NCI-H146 treated with DMSO at 0.1 percent for 48 hours (cell line): ENCODE data around the gene FOXO1.

Experiments
- DNase-seq: peaks from one replicate; lab custom pipeline; 2025; ENCODE audit not compliant: unreplicated experiment; lab: John Stamatoyannopoulos, UW

Gene FOXO1

DNA sequence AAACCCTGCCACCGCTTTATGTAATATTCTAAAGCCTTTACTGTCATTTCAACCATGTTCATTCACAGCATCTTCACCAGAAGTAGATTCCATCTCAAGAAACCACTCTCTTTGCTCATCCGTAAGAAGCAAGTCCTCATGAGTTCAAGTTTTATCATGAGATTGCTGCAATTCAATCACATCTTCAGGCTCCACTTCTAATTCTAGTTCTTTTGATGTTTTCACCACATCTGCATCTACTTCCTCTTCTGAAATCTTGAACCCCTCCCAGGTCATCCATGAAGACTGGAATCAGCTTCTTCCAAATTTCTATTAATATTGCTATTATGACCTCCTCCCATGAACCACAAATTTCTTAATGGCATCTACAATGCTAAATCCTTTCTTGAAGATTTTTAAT is 83.9 kb downstream of the FOXO1 start:
- DNase-seq: no peak

DNA sequence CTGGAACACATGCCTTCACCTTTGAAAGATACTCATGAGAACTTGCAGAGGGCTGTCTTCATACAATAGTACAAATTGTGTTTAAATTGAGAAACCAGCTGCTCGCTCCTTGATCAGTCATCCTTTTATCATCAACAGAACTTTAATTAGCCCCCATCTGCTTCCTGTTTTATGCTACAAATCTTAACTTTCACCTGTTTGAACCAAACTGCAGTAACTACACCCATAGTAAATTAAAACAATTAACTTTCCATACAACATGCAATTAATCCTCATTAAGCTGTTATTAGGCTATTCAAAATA is 85.2 kb downstream of the FOXO1 start:
- no peak for DNase-seq

DNA sequence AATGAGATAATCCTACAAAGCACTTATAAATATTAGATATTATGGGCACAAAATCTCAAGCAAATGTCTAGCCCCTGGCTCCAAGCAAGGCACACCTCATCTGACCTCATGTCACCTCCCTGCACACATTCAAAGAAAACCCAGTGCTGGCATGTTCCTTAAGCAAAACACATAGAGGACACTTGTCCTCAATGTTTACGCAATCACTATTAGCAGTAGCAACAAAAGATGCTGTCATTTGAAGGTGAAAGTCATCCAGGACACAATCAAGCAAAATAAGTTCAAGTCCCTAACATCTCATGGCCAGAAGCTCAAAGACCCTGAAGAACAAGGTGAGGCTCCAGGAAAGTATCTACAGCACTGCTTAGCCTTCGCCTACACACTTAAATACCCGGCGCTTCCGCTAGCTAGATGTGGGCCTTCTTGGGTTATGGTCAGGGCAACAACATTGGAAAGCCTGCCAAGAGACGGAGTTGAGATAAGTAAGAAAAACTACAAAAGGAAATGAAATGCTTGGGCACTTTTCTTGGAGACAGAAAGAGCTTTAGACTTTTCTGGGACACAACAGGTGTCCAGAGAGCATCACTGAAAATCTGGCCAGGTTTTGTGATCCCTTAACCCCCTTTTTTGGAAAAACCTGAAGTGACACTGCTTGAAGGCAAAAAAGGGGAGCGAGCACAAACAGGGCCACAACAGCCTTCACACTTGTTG is 85.7 kb downstream of the FOXO1 start:
- DNase-seq: no peak

- no peak for DNase-seq
These were observed 86.9 kb downstream of the FOXO1 start for GRCh38 chr13:40579535-40579934.

DNA sequence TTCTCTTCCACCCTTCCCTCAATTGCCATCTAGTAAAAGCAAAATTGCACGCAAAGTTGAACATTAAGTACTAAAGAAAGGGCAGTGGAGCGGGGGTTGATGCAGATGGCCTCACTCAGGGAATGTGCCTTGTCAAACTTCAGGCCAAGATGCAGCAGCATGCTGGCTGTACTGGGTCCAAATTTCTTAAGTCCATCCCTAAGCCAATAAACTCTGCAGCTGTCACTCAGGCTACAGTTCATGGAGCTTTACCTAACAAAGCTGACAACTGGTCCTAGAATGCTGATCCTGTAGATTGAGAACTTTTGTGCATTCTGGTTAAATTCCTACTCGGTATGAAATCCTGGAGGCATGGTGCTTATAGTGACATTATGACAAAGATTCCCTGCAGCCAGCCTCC is 88.4 kb downstream of the FOXO1 start:
- no peak for DNase-seq

DNA sequence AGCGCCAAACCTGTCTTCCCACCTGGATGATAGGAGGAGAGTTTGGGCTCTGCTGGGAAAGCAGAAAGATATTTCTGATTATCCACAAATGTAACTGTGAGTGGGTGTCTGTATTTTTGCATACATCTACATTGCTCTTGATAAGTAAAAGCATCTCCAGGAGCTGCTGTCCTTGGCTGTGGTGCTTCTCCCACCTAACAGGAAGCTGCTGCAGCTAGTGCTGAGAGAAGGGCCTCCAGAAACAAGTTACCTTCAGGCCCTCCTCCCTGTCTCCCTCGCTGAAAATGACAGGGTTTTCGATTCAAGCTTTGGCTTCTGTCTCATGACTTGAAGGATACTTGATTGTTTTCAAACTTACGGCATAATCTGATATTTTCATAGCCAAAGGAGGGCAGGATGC is 90.1 kb downstream of the FOXO1 start:
- no peak for DNase-seq

GRCh38 chr13:40572961-40573360 is 93.5 kb downstream of the FOXO1 start:
- DNase-seq: no peak

DNA sequence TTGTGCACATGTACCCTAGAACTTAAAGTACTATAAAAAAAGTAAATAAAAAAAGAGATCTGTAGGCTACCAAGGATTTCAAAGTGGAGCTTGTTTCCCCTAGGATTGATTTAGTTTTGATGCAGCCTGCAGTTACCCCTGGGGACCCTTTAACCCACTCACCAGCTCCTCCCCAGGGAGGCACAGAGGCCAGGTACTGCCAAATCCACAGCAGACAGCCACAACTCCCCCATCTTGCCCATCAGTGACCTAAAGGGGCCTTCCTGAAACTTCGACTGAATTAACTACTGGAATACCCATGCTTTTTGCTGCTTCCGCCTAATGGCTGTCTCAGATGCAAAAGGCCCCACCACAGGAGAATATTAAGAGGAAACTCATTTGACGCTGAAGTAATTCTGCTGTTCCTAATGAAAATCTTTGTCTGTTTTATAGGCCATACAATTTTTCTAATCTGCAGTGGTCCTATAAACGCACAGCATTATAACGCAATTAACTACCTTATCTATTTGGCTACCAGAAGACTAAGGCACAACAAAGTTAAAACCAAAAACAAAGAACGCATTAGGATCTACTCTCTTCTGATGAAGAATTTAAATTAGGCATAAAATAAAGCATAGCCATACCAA is 95.0 kb downstream of the FOXO1 start:
- no peak for DNase-seq

- DNase-seq: no peak
These were observed 95.5 kb downstream of the FOXO1 start for GRCh38 chr13:40570930-40571329.

DNA sequence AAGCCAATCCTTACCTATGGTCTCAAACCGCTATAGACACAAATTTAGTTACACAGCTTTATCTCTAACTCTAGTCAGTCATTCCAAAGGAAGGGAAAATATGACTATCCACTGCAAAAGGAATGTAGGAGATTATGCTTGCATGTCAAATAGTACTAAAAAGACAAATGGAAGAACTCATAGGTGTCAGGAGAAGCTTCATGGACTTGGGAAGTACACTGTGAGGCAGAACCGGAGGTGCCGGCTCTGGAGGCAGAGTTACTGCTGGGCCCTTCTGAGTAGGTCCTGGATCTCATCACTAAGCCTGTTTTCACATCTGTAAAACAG is 97.5 kb downstream of the FOXO1 start:
- DNase-seq: no peak

DNA sequence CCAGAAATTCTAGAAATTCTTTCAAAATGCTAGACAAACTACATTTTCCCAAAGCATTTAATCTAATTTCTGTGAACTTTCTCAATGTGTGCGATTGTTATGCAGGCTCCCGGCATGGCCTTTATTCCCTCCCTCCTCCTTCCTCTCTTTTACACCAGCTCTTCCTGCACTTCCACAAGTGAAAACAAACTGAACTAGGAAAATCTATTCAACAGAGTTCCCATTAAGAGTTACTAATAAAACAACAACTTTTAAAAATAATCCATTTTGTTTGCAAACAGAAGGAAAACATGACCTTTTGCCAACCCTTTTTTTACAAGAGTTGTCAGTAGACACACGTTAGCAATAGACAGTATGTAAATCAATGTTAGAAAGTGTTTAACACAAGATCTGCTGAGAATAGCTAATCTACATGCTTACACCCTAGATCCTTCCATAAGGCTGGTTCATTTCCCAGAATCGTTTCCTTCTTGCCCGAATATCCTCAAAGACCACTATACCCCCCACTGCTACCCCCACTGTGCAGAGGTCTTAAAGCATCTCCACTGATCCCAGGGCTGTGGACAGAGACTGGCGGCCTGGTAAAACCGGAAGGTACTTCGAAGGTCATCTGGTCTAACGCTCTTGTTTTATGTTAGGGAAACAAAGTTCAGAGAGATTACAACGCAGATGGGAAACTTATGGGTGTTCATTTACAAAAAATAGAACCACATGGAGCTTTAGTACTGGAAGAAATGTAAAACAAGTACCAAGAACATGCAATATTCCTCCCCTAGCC is 98.0 kb downstream of the FOXO1 start:
- no peak for DNase-seq

DNA sequence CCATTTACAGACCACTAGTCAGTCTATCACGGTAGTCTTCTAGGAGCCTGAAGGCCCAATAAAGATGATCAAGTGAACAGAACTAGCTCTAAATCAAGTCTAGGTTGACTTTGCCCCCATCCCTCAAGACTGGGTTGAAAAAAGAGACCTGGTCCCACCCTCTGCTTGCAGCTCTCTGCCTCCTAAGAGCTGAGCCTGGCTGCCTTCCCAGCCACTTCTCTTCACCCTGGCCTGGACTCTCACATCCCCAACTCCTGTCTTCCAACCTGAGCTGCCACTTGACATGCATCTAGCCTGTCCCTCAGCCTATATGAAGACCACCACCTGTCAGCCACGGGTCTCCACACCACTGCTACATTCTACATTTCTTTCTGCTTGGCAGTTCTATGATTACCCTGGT is 99.6 kb downstream of the FOXO1 start:
- no peak for DNase-seq

- no peak for DNase-seq
These were observed 100.9 kb downstream of the FOXO1 start for GRCh38 chr13:40565282-40566148.

DNA sequence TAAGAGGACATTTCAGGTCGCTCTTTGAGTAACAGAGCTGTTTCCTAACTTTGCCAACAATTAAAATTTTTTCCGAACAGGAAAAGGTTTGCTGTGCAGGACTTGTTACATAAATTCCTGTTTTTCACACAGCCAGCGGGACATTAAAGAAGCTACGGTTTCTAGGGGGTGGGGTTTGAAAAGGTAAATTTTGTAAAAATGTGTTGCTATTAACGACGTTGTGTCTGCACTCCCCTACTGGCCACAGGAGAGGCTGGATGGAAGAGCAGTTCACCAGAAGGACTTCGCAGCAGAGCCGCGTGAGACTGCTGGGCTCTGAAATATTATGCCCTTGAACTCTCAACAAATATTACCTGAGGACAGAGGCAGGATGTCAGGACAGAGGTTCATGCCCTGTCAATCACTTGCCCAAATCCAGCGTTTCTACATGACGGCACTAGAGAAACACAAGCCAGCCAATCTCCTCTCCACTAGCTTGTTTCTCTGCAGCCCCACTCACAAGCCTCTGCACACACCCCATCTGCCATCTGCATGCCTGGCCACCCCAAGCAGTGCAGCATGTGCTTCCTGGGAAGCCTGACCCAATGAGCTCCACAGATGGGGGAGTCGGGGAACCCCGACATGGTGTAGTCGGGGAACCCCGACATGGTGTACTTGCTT is 102.0 kb downstream of the FOXO1 start:
- DNase-seq: no peak

DNA sequence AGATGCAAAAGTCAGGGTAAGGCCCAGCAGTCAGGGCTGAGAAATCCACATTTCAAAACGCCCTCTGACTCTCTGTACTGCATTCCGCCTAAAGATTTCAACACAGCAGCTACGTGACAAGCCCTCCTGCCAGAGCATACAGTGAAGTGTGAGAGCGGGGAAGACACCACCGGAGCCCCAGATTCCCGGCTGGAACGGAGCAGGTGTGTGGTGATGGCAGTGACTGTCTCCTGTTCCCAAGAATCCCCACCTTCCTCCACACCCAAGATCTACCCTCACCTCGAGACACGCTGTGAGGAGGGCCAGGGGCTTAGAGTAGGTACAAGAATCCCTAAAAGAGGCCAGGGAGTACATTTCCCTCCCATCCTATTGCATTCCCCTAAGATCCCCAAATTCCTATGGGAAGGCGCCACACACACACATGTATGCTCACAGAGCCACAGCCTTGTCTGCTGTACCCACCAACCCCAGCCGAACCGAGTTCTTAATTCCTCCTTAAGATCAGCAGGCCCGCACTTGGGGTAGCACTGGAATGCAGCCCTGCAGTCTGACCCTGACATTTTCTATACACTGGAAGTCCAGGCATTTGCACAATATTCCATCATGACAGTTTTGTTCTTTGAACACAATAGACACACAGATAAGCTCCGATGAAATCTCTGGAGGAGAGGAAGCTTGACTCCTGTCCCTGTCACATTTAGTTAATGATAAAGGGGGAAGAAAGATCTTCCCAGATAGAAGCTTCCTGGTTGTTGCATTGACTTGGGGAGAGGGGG is 102.9 kb downstream of the FOXO1 start:
- DNase-seq: no peak

DNA sequence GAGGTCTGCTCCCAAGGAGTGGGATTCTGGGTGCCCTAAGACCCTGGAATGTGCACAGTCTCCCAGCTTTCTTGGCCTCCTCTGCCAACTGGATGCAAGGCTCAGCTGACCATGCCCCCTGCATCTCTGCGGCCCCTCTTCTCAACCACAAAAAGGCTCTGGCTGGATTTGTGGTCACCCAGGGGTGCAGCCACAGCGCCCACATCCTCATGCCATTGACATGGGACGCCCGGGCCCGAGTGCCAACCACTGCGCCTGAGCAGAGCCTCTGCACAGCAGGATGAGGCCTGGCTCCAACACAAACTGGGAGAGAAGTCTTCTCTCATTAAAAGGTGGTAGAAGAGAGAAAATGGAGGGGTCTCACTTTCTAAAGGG is 103.5 kb downstream of the FOXO1 start:
- DNase-seq: no peak

- DNase-seq: no peak
These were observed 106.5 kb downstream of the FOXO1 start for GRCh38 chr13:40559915-40560314.

DNA sequence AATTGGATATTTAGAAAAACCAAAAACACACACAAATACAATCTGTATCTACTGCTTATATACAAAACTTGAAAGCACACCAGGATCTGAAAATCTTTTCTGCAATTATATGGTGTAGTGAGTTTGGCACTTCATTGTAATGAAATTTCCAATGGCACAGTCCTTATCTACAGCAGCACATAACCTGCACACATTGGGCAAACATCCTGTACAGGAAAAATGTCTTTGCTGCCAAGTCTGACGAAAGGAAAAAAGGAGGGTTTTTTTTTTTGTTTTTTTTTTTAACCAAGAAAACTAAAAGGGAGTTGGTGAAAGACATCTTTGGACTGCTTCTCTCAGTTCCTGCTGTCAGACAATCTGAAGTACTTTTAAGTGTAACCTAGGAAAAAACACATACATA is 107.8 kb downstream of the FOXO1 start:
- no peak for DNase-seq

DNA sequence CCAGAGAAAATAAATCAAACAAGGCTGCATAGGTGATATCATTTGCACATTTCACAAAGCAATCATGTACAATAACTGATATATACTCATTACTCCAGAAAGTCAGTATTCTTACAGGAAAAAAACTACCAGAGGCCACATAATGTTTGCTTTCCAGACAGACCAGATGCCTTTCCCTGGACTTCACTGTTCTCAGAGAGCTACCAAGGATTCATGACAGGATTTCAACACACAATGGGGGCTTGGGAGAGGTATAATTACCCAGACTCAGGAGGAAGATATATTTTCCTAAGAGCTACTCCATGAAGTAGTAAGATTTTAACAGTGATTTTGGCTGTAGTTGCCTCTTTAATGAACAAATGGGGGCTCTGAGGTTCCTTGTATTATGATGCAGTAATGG is 110.0 kb downstream of the FOXO1 start:
- no peak for DNase-seq

GRCh38 chr13:40553356-40553755 is 113.1 kb downstream of the FOXO1 start:
- DNase-seq: no peak
